ENCODE results near the gene EGFLAM. TPM values are rescaled to one million over a fixed set of nuclear protein-coding genes. Genes with fewer than 3 reads are reported as not detected.

Gene EGFLAM
- total RNA-seq, 4 donors from 2014 or later = 21.8 to 194 (median 46.7) TPM

GRCh38 chr5:38465702-38466423 is 207.5 kb downstream of the EGFLAM start:
- no peak for TF ChIP-seq CTCF (IDR thresholded peaks at IDR 0.05; ENCODE audit: low read depth)

- TF ChIP-seq CTCF (IDR thresholded peaks at IDR 0.05; ENCODE audit: low read depth) = no peak
Measured at GRCh38 chr5:38466424-38467189, 208.2 kb downstream of the EGFLAM start.

- no peak for TF ChIP-seq CTCF (IDR thresholded peaks at IDR 0.05; ENCODE audit: low read depth)
Measured at GRCh38 chr5:38467353-38468040, 209.1 kb downstream of the EGFLAM start.

DNA sequence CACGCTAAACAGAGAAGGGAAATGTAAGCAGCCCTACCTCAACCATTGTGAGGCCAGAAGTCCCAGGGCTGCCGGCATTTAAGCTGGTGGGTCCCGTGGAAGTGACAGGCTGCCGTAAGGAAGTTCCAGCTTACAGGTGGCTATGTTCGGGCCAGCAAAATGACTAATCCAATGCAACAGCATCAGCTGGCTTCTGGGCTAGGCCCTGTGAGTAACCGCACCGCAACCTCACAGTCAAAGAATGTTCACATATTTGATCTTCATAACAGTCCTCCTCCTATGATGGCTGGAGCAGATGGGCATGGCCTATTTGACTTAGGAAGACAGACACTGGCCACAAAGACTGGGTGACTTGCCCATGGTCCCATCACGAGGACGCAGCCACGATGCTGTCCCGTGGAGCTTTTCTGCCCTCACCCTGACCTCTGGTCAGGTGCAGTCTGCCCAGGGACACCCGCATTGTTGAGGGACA is 209.9 kb downstream of the EGFLAM start:
- TF ChIP-seq CTCF (IDR thresholded peaks at IDR 0.05; ENCODE audit: low read depth) = no peak

DNA sequence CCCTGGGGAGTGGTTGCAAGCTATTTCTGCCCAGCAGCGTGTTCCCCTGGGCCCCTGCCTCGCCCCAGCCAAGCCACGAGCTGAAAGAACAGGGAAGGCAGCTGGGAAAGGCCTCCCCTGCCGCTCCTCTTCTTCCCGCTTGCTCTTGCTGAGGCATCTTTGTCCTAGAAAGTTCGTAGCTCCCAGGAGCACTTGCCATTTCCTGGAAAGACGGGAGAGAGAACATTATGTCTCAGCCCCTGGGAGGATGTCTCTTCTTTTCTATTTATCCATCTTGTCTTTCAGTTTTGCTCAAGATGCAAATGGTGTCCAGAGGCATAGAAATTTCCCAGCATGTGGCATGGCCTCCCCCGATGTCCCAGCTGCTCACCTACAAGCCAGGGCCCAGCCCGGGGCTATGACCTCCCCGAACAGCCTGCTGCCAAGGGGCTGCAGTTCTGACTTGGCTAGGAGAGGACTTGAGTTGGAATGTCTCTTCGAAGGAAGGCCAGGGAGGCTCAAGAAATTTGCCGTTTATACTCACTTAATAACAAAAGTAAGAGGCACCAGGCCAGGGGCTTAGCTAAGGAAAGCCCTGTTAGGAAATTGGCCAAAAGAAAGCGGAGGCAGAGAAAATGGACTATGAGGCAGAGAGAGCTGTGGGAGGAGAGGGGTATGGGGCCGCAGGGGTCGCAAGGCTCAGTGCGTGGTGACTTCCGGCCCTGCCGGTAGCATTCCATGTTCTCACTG is 210.8 kb downstream of the EGFLAM start:
- no peak for TF ChIP-seq CTCF (IDR thresholded peaks at IDR 0.05; ENCODE audit: low read depth)

GRCh38 chr5:38469707-38470267 is 211.4 kb downstream of the EGFLAM start:
- TF ChIP-seq CTCF (IDR thresholded peaks at IDR 0.05; ENCODE audit: low read depth) = no peak
